Transverse colon (tissue), 4 donors: ENCODE data around the gene EIF2AK3. TPM values are rescaled to one million over a fixed set of nuclear protein-coding genes. Genes with fewer than 3 reads are reported as not detected.

Experiments
- DNase-seq: peaks from one replicate; pipeline ENCODE4 v3.0.0-alpha.2; 2019
- H3K27ac ChIP-seq, 4 donors: fragments of 200-600 bp; sonication (generic); 2 replicates each; pipeline ENCODE4 v1.5.1; 2016 to 2018; ENCODE audit warnings: inconsistent platforms in 4 of 4
- H3K27me3 ChIP-seq: fragments of 200-600 bp; sonication (generic); 2 replicates; pipeline ENCODE4 v1.5.1; 2017; ENCODE audit warnings: inconsistent platforms
- H3K36me3 ChIP-seq, 4 donors: fragments of 200-600 bp; sonication (generic); 2 replicates each; pipeline ENCODE4 v1.5.1; 2017 to 2019; ENCODE audit warnings: inconsistent platforms in 4 of 4
- H3K4me1 ChIP-seq, 4 donors: fragments of 200-600 bp; sonication (generic); 2 replicates each; pipeline ENCODE4 v1.5.1; 2017 to 2020; ENCODE audit warnings: inconsistent platforms in 4 of 4
- H3K4me3 ChIP-seq, 4 donors: fragments of 200-600 bp; sonication (generic); 1 replicate in 1 of 4; 2 replicates in 3 of 4; pipeline versions ENCODE4 v1.5.1 to v1.6.1; 2017 to 2019; ENCODE audit warnings: inconsistent platforms in 4 of 4
- H3K9me3 ChIP-seq, 2 donors: fragments of 200-600 bp; sonication (generic); 2 replicates each; pipeline ENCODE4 v1.5.1; 2017 to 2019; ENCODE audit warnings: inconsistent platforms in 2 of 2
- EP300 ChIP-seq: sonication (generic); formaldehyde crosslinking; IDR thresholded peaks from one replicate; pipeline ENCODE4 v1.6.1; 2017; ENCODE audit warnings: antibody characterized with exemption, low read depth
- POLR2A ChIP-seq: fragments of 450-650 bp; IDR thresholded peaks from one replicate; pipeline ENCODE4 v1.6.1; 2016; ENCODE audit warnings: antibody characterized with exemption, mild to moderate bottlenecking, moderate library complexity
- POLR2AphosphoS5 ChIP-seq, 3 donors: sonication (generic); formaldehyde crosslinking; IDR thresholded peaks; one replicate each; pipeline ENCODE4 v1.6.1; 2016; ENCODE audit warnings: antibody characterized with exemption in 3 of 3
- WGBS, 2 donors: methylation state at CpG; one replicate each; pipeline ENCODE4 v1.1.5; 2018; ENCODE audit warnings: low coverage in 1 of 2; 5-methylcytosine and 5-hydroxymethylcytosine counted together
- in situ Hi-C, 4 donors: fragments of 200-750 bp; cut with MboI; loops; one replicate each; pipeline versions ENCODE4 v1.15.0 to v1.15.1; 2017; ENCODE audit warnings: low sequenced_read_pairs in 3 of 4, low pct_ligation_motif_present in 1 of 4, low pct_unique_long_range_greater_than_20kb in 1 of 4
- intact Hi-C: fragments of 100-400 bp; cut with DNase I; formaldehyde crosslinking; loops from one replicate; pipeline ENCODE4 v1.15.1; 2023; ENCODE audit warnings: low total_unique reads
- total RNA-seq, 4 donors: library from RNA; depleted of rRNA; stranded (reverse); fragments of >200 nt; gene quantifications; one replicate each; pipeline ENCODE4 v1.1.0, GENCODE V29; 2016
- TF ChIP-seq, protein P1 (sequence below), 5 experiments: fragments of 200-600 bp in 3 of 5; fragments of 450-650 bp in 2 of 5; sonication (generic) in 3 of 5; IDR thresholded peaks; 1 replicate in 2 of 5; 2 replicates in 3 of 5; pipeline ENCODE4 v1.5.1; 2016 to 2017; ENCODE audit warnings: antibody characterized with exemption in 5 of 5, inconsistent platforms in 3 of 5, mild to moderate bottlenecking in 2 of 5, moderate library complexity in 1 of 5

Gene EIF2AK3
- total RNA-seq, 4 donors from 2014 or later, result 19.5 to 44.8 (median 32.9) TPM

DNA sequence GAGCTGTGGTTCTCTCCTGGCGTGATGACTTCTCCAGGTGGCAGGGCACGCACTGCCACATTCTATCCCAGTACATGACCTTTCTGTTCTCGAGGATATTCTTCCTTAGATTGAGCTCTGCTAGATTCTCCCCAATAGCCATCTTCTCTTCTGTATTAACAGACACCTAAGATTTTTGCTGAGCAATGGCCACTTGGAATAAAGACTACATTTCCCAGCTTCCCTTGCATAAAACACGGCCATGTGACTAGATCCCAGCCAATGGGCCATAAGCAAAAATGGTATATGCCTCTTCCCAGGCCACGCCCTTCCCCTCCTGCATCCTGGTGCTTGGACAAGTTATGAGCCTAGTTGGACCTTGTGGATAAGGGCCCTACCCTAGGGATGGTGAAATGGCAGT, 82.1 kb downstream of the EIF2AK3 start:
- WGBS, 2 donors, result 77 to 80% methylated on average over 5 of the region's 5 CpGs
- Histone ChIP-seq H3K36me3 (no peaks in the 10 kb centered on the region), H3K4me3 (no peak overlapping the region), H3K9me3 (no peaks in the 10 kb centered on the region), H3K4me1 (no peaks in the 10 kb centered on the region), H3K27ac (no peak overlapping the region), H3K27me3 (peaks cover 16% of the 10 kb centered on the region)
- intact Hi-C loops, result no loop called here
- no peak for DNase-seq
- in situ Hi-C loops, result no loop called here
- TF ChIP-seq POLR2AphosphoS5 (IDR thresholded peaks at IDR 0.05) (no peak), POLR2A (no peak), EP300 (no peak)
- TF ChIP-seq, protein P1, sequence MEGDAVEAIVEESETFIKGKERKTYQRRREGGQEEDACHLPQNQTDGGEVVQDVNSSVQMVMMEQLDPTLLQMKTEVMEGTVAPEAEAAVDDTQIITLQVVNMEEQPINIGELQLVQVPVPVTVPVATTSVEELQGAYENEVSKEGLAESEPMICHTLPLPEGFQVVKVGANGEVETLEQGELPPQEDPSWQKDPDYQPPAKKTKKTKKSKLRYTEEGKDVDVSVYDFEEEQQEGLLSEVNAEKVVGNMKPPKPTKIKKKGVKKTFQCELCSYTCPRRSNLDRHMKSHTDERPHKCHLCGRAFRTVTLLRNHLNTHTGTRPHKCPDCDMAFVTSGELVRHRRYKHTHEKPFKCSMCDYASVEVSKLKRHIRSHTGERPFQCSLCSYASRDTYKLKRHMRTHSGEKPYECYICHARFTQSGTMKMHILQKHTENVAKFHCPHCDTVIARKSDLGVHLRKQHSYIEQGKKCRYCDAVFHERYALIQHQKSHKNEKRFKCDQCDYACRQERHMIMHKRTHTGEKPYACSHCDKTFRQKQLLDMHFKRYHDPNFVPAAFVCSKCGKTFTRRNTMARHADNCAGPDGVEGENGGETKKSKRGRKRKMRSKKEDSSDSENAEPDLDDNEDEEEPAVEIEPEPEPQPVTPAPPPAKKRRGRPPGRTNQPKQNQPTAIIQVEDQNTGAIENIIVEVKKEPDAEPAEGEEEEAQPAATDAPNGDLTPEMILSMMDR (IDR thresholded peaks at IDR 0.05), result no peak

DNA sequence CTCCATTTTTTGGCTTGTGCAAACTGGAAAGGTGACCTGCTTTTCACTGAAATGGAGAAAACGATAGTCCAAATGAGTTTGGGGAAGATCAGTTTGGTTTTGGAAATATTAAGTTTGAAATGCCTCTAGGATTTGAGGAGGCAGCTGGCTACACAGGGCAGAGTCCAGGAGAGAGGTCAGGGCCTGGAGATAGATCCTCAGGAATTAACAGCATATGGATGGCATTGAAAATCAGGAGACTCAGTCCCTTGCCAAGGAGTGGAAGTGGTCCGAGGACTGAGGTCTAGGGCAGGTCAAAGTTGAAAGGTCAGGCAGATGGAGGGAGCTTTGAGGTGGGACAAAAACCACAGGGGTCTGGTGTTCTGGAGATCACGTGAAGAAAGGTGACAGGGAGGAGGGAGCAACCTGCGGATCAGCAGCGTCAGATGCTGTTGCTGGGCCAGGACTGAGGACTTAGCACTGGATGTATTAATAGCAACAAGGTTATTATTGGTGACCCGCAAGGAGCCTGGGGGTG, 83.7 kb downstream of the EIF2AK3 start:
- intact Hi-C loops (no loop called here), in situ Hi-C loops (no loop called here)
- H3K27me3 ChIP-seq, result peaks cover under 1% of the 10 kb centered on the region
- H3K36me3 ChIP-seq, result no peaks in the 10 kb centered on the region
- no peak for DNase-seq
- 76 to 77% methylated on average over 6 of the region's 6 CpGs for WGBS, 2 donors
- no peaks in the 10 kb centered on the region for H3K9me3 ChIP-seq
- TF ChIP-seq POLR2A, result no peak
- no peak for TF ChIP-seq POLR2AphosphoS5 (IDR thresholded peaks at IDR 0.05)
- TF ChIP-seq EP300, result no peak
- TF ChIP-seq, protein P1 (IDR thresholded peaks at IDR 0.05), result no peak
- no peak overlapping the region for H3K4me3 ChIP-seq
- no peaks in the 10 kb centered on the region for H3K4me1 ChIP-seq
- no peak overlapping the region for H3K27ac ChIP-seq

DNA sequence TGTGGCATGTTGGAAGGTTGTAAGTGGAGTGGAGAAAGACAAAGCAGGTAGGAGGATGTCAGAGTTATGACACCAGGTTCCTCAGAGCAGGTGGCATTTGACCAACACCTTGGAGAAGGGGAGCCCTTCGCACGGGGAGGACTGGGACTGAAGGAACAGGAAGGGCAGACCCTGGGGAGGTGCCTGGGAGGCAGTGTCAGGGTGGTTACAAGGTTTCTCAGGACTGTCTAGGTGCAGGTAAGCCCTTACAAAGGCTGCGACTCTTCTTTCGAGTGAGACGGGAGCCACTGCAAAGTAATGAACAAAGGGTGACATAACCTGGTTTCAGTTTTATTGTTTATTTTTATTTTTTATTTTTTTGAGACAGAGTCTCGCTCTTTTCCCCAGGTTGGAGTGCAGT, 84.6 kb downstream of the EIF2AK3 start:
- TF ChIP-seq, protein P1 (IDR thresholded peaks at IDR 0.05), result no peak
- TF ChIP-seq POLR2A, result no peak
- no peak for TF ChIP-seq EP300
- TF ChIP-seq POLR2AphosphoS5 (IDR thresholded peaks at IDR 0.05), result no peak
- Histone ChIP-seq H3K36me3 (no peaks in the 10 kb centered on the region), H3K4me3 (no peak overlapping the region), H3K27ac (no peak overlapping the region), H3K27me3 (peaks cover 6% of the 10 kb centered on the region), H3K4me1 (no peaks in the 10 kb centered on the region), H3K9me3 (no peaks in the 10 kb centered on the region)
- WGBS, 2 donors, result 90% methylated on average over 2 to 6 of the region's 6 CpGs
- in situ Hi-C loops (no loop called here), intact Hi-C loops (no loop called here)
- no peak for DNase-seq

DNA sequence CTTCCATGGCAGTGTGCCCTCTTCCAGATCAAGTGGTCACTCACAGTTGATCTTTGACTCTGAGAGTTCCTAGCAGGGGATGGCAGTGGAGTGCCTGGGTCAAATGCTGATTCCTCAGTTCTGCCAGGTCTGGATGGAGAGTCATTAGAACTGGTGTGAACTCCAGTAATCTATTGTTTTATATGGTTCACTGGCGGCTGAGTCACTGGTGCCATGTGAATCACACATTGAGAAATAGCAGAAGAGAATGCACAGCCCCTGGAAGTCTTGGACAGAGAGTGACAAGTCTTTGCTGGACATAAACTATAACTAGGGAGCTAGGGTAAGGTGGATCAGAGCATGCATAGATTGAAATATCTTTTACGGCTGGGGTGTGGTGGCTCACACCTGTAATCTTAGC, 86.9 kb downstream of the EIF2AK3 start:
- H3K4me3 ChIP-seq, result no peak overlapping the region
- TF ChIP-seq, protein P1 (IDR thresholded peaks at IDR 0.05), result no peak
- TF ChIP-seq POLR2AphosphoS5 (IDR thresholded peaks at IDR 0.05) (no peak), EP300 (no peak), POLR2A (no peak)
- 71 to 88% methylated on average over 1 to 2 of the region's 2 CpGs for WGBS, 2 donors
- intact Hi-C loops (no loop called here), in situ Hi-C loops (no loop called here)
- H3K27me3 ChIP-seq, result peaks cover 10% of the 10 kb centered on the region
- no peak overlapping the region for H3K27ac ChIP-seq
- no peak for DNase-seq
- H3K4me1 ChIP-seq, result no peaks in the 10 kb centered on the region
- no peaks in the 10 kb centered on the region for H3K9me3 ChIP-seq
- H3K36me3 ChIP-seq, result no peaks in the 10 kb centered on the region
